ENCODE measurements around the gene POLDIP2. TPM values are rescaled to one million over a fixed set of nuclear protein-coding genes. Genes with fewer than 3 reads are reported as not detected.

Gene POLDIP2
- total and polyA plus RNA-seq, 2 of the 13 experiments (the other 11 are each of a cell fraction or from before 2014, with no cell fraction given) = 85.9 to 114 TPM

- peak in 1 of 2 experiments; percentile 54; a peak in 2 of 4 replicates for TF ChIP-seq REST (IDR thresholded peaks at IDR 0.05; ENCODE audit: borderline replicate concordance in 1 of 2, low read depth in 1 of 2, low read length in 2 of 2)
- TF ChIP-seq ZNF879 (CRISPR knock-in tag; IDR thresholded peaks at IDR 0.05) = no peak
- TF ChIP-seq ZNF678 (CRISPR knock-in tag; IDR thresholded peaks at IDR 0.05) = no peak
- TF ChIP-seq NR0B2 (CRISPR knock-in tag; IDR thresholded peaks at IDR 0.05) = no peak
- TF ChIP-seq GABPB1 (CRISPR knock-in tag; IDR thresholded peaks at IDR 0.05) = no peak; the same call in 1 of the 2 replicates
- TF ChIP-seq HBP1 (CRISPR knock-in tag; IDR thresholded peaks at IDR 0.05; ENCODE audit: low read depth) = no peak; the same call in 1 of the 2 replicates
Measured at GRCh38 chr17:28368306-28368831, 11.0 kb upstream of the POLDIP2 start (continued).
